ENCODE data around the gene CFAP99.

GRCh38 chr4:2480649-2481048 is 61.9 kb downstream of the CFAP99 start:
- no peak; the same call in 1 of the 2 replicates for TF ChIP-seq POLR2AphosphoS5 (IDR thresholded peaks at IDR 0.05; ENCODE audit: low read depth, low read length)
- no peak for TF ChIP-seq POLR2A (IDR thresholded peaks at IDR 0.05; ENCODE audit: low read depth, low read length)
- no peak for TF ChIP-seq TAF1 (IDR thresholded peaks at IDR 0.05; ENCODE audit: borderline replicate concordance, low read depth, low read length)
